ENCODE results near the gene UTP4.

UTP4 gene

GRCh38 chr16:69106491-69107315 is 25.7 kb upstream of the UTP4 start:
- H3K4me3 ChIP-seq (replicated peaks; ENCODE audit: low read depth, low read length): peak overlapping the region; percentile 51
- no peak for DNase-seq (ENCODE audit: low read depth)
- TF ChIP-seq CTCF (IDR thresholded peaks at IDR 0.05; ENCODE audit: low read length, missing control alignments): no peak

GRCh38 chr16:69107316-69107962 is 25.0 kb upstream of the UTP4 start:
- H3K4me3 ChIP-seq (replicated peaks; ENCODE audit: low read depth, low read length): peak overlapping the region; percentile 51
- DNase-seq (ENCODE audit: low read depth): no peak
- no peak for TF ChIP-seq CTCF (IDR thresholded peaks at IDR 0.05; ENCODE audit: low read length, missing control alignments)

GRCh38 chr16:69108064-69108904 is 24.2 kb upstream of the UTP4 start:
- H3K4me3 ChIP-seq (replicated peaks; ENCODE audit: low read depth, low read length): no peak overlapping the region
- no peak for TF ChIP-seq CTCF (IDR thresholded peaks at IDR 0.05; ENCODE audit: low read length, missing control alignments)

GRCh38 chr16:69108905-69109252 is 23.6 kb upstream of the UTP4 start:
- H3K4me3 ChIP-seq (replicated peaks; ENCODE audit: low read depth, low read length): no peak overlapping the region
- DNase-seq (ENCODE audit: low read depth): no peak
- no peak for TF ChIP-seq CTCF (IDR thresholded peaks at IDR 0.05; ENCODE audit: low read length, missing control alignments)

More at GRCh38 chr16:69108064-69108904, 24.2 kb upstream of the UTP4 start:
- DNase-seq (ENCODE audit: low read depth): no peak

- H3K4me3 ChIP-seq (replicated peaks; ENCODE audit: low read depth, low read length): no peak overlapping the region
- TF ChIP-seq CTCF (IDR thresholded peaks at IDR 0.05; ENCODE audit: low read length, missing control alignments): no peak
- no peak for DNase-seq (ENCODE audit: low read depth)
Observed at GRCh38 chr16:69109486-69110270, 22.8 kb upstream of the UTP4 start.

GRCh38 chr16:69110406-69110805 is 22.0 kb upstream of the UTP4 start:
- no peak for TF ChIP-seq CTCF (IDR thresholded peaks at IDR 0.05; ENCODE audit: low read length, missing control alignments)
- DNase-seq (ENCODE audit: low read depth): no peak
- no peak overlapping the region for H3K4me3 ChIP-seq (replicated peaks; ENCODE audit: low read depth, low read length)
